CD4-positive, alpha-beta T cell treated with Interleukin-21 for 1 hour (primary cell): ENCODE data around the gene INSIG2.

ENCODE experiments used
- DNase-seq: peaks from one replicate; pipeline ENCODE4 v3.0.0-alpha.2; 2020

Gene INSIG2

DNA sequence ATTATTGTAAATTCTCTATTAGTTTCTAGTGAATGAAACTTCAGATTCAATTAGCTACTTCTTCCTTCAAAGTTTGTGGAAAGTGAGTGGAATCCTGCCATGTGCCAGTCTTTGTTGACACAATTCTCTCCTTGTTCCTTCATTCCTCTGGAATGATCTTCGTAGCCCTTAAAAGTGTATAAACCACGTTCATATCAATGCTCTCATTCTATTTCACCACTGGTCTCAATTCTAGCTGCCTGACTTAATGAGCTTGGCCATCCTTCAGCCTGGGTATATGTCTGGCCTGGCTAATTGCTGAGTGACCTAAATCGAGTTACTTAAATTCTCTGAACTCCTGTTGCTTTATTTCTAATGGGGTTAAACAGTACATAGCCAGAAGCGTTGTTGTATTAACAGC, 43.5 kb downstream of the INSIG2 start:
- no peak for DNase-seq

DNA sequence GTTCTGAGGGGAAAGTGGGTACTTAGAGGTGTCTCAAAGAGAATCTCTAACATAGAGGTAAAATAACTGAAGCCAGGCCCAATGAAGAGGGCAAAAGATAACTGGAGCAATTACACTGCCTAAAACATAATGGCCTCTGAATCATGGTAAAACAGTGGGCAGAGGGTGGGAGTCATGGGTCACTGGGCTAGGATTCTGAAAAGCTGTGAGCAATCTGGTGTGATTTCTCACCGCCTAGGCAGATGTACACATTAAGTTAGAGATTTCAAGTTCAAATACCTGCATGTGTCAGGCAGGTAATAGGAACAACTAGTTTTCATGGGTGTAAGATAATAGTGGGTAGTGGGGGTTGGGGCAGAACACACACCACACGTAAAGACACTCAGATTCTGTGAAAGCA, 45.6 kb downstream of the INSIG2 start:
- no peak for DNase-seq

DNA sequence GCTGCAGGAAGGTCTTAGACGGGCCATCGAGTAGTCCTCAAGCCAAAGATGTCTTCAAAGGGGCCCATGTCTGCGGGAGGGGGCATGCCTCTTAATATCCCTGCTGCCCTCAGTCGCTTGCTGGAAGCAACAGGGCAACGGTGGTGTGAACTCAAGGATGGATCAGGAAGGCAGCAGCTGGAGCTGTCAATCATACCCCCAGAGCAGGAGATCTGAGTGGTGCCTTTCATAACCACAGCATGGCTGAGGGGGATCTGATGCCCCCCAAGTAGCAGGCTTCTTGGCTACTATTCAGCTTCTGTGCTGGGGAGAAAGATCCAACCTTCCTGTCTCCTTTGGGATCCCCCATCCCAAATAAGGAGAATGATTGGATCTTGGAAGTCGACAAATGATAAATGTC, 46.4 kb downstream of the INSIG2 start:
- DNase-seq, result no peak

DNA sequence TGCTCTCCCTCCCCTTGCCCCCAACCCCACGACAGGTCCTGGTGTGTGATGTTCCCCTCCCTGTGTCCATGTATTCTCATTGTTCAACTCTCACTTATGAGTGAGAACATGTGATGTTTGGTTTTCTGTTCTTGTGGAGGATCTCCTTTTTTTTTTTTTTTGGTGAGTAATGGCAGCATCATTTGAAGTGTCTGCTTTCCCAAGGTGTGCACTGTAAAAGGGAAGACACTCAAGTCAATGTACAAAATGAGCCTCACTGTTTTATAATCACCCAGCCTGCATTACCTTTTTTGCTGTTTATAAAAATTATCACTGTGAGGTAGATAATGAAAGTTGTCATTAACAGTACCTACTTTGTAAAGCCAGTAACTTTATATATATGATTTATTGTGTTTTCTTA, 56.9 kb downstream of the INSIG2 start:
- no peak for DNase-seq

DNA sequence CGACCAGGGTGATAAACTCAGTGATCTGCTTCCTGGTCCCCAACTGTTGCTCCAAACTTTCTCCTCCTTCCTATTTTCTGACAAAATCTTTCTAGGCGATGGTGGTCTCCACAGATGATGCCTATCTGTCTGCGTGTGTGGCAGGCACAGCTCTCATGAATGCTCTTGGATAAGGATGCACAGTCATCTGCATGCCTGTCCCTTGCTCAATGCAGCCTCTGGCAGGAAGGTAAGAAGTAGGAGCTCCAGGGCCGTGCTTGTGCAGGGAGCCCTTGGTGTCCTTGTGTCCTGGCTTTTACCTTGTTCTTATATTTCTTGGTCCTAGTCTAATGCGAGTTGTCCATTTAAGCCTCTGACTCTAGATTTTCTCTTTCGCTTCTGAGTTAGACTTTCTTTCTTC, 57.5 kb downstream of the INSIG2 start:
- no peak for DNase-seq

DNA sequence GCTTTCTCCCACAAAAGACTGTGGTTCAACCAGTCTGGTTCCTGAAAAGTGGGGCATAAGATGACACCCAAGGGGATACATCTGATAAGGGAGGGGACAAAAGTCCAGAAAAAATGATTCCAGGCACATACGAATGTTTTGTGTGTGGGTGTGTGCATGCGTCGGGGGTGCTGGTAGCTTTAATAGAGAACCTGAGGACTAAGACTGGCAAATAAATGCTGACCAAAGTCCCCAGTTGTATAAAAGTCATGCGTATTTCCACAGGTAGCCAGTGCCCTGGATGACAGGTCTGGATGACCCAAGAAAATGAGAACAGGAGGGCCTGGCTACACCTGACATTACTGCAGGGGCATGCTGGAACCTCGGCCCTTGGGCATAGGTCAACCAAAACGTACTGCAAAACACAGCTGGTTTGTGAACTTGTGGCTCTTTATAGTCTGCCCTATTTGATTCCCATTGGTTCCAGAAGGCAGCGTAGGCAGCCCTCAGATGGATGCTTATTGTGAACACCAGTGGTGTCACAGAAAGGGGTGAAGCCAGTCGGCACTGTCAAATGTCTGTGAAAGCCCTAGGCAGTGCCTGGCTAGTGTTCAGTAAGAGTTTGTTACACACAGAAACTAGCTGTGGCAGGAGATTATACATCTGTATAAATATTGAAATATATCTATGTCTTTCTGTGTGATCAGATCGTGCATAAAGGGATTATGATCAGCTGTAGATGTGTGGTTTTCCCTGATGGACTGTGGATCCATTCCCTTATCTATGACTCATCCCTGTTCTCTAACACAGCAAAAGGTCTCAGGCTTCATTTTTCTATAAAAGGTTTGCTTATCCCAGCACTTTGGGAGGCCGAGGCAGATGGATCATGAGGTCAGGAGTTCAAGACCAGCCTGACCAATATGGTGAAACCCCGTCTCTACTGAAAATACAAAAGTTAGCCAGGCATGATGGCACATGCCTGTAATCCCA, 58.3 kb downstream of the INSIG2 start:
- no peak for DNase-seq

DNA sequence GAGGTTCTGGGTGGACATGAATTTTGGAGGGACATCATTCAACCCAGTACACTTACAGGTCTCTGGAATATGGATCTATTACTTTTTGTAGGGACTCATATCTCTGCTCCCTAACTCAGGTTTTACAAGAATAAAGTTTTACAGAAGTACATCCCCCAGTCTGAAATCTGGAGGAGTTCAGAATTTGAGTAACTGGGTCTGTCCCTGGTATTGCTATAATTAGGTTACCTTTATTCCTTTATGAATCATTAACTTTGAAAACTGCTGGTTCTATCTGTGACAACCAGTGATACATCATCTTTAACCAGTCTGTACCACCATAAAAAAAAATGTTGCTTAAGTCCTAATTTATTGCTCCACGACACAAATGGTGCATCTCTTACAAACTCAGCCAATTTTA, 59.9 kb downstream of the INSIG2 start:
- no peak for DNase-seq

DNA sequence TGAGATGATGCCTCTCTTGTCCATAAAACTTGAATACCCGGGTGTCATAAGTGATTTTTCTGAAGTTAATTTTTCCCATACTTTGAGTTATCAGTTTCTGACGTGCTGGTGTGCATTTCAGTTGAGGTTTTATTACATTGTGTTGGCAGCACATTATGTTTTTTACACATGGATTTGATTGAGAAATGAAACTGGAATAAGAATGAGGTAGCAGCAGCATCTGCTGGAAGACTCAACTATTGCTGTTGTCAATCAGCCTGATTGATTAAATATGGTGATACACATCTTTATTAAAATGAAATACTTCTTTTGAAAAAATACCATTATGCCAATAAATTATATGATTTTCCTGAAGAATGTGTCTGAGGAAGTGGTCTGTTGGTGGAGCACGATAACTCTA, 60.5 kb downstream of the INSIG2 start:
- no peak for DNase-seq

DNA sequence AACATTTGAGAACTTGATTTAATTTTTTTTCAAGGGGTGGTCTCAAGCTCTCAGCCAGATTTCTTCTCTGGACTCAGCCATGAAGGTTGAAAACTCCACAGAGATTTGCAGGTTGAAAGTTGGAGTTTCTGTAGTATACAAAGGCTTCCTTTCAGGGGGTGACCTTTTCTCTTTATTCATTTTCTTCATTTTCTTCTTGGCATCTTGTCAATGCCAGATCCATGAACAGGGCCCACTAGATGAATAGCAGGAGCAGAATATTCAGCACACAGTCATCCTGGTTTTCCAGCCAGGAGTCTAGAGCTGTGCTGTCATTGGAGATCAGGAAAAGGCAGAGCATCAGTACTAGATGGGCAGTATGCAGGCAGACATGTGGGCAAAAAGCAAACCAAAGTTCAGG, 62.0 kb downstream of the INSIG2 start:
- DNase-seq, result no peak

DNA sequence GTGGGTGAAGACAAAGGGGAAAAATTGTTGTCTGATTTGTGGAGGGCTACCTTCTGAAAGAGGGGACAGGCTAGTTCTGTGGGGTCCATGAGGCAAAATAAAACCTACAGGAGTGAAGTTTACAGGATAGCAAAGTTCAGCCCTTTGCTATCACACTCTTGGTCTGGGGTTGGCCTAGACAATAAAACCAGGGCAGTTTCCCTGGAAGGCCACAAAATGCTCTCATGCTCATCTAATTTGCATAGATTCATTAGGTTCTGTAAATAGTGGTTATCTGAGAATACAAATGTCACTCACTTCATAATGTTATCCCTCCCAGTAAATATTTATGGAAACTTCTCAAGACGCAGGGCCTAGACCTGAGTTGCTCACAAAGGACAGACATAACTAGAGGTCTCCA, 63.6 kb downstream of the INSIG2 start:
- DNase-seq, result no peak

DNA sequence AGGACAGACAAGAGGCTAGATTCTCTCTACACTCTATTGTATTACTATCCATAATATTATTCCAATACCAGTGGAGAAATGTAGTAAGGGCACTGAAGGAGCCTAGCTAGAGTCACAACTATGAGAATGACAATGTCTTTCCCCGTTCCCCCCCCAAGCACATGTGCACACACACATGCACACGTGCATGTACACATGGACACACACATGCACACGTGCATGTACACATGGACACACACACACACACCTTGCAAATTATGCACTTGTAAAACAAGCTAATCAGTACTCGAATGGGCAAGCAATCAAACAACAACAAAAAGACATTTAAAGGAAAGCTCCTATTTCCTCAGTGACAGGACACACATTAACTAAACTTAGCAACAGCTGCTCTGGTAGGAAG, 65.2 kb downstream of the INSIG2 start:
- DNase-seq, result no peak

DNA sequence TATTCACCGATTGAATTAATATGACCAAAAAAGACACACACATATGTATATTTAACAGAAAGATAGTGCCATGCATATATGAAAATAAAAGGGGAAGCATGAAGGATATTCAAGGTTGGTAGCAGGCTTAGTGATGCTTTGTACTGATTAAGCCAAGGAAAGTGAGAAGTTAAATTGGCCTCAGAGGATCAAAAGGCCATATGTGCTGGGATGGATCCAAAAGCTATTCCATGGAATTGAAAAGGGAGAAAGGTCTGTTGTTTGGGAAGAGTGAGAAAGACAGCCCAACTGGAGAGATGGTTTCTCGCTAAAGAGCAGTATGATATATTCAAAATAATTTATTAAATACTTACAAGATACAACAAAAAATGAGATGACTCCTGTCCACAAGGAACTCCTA, 65.9 kb downstream of the INSIG2 start:
- no peak for DNase-seq
